ENCODE data around the gene TMEM169.
A peak's percentile ranks its signal among the peaks of the same experiment; 100 is the strongest.
"Not testable (repeated sequence)": the region's sequence is repeated elsewhere in the genome, so short reads cannot be mapped to it uniquely, and the experiment has no call there.

TMEM169 gene

GRCh38 chr2:216075510-216076485 is 5.9 kb upstream of the TMEM169 start:
- no peak for DNase-seq (ENCODE audit: low spot score)
- TF ChIP-seq CTCF (IDR thresholded peaks at IDR 0.05), result no peak
- H3K4me3 ChIP-seq, result no peak overlapping the region
- no peak overlapping the region for H3K27ac ChIP-seq

- DNase-seq (ENCODE audit: low spot score), result no peak
- no peak for TF ChIP-seq CTCF (IDR thresholded peaks at IDR 0.05)
- Histone ChIP-seq H3K4me3 (no peak overlapping the region), H3K27ac (no peak overlapping the region)
Measured at GRCh38 chr2:216078776-216079175, 2.9 kb upstream of the TMEM169 start.

GRCh38 chr2:216080048-216080447 is 1.7 kb upstream of the TMEM169 start:
- H3K4me3 ChIP-seq, H3K27ac ChIP-seq: not testable (repeated sequence)

GRCh38 chr2:216081012-216081411 is 707 bp upstream of the TMEM169 start:
- no peak for DNase-seq (ENCODE audit: low spot score)
- Histone ChIP-seq H3K4me3 (peak overlapping the region; percentile 71), H3K27ac (no peak overlapping the region)
- TF ChIP-seq CTCF (IDR thresholded peaks at IDR 0.05), result no peak

More at GRCh38 chr2:216080048-216080447, 1.7 kb upstream of the TMEM169 start:
- DNase-seq (ENCODE audit: low spot score), result not testable (repeated sequence)

- TF ChIP-seq CTCF (IDR thresholded peaks at IDR 0.05), result no peak
- Histone ChIP-seq H3K27ac (peak overlapping the region in 1 of 2 donors; percentile 20), H3K4me3 (peak overlapping the region; percentile 71)
- DNase-seq (ENCODE audit: low spot score), result no peak
Measured at GRCh38 chr2:216082117-216082711, 495 bp downstream of the TMEM169 start.

GRCh38 chr2:216082805-216083204 is 1.1 kb downstream of the TMEM169 start:
- no peak overlapping the region for H3K27ac ChIP-seq
- H3K4me3 ChIP-seq, result no peak overlapping the region
- no peak for TF ChIP-seq CTCF (IDR thresholded peaks at IDR 0.05)
- DNase-seq (ENCODE audit: low spot score), result no peak

- no peak overlapping the region for H3K27ac ChIP-seq
- DNase-seq (ENCODE audit: low spot score), result no peak
- no peak overlapping the region for H3K4me3 ChIP-seq
- TF ChIP-seq CTCF (IDR thresholded peaks at IDR 0.05), result no peak
Measured at GRCh38 chr2:216083464-216084281, 2.0 kb downstream of the TMEM169 start.
